H9 (cell line): ENCODE results near the gene STX2. TPM values are rescaled to one million over a fixed set of nuclear protein-coding genes. Genes with fewer than 3 reads are reported as not detected.

ENCODE experiments used
- DNase-seq: peaks from one replicate; pipeline ENCODE4 v3.0.0-alpha.2; 2017
- H2AFZ ChIP-seq: one replicate; pipeline ENCODE4 v1.6.1; 2013; ENCODE audit warnings: mild to moderate bottlenecking, low read length, control low read depth, moderate library complexity
- H2AK5ac ChIP-seq: 2 replicates; pipeline ENCODE4 v1.6.1; 2013; ENCODE audit warnings: low read length, control low read depth, mixed read lengths; ENCODE audit not compliant: insufficient read length
- H2BK120ac ChIP-seq: one replicate; pipeline ENCODE4 v1.6.1; 2013; ENCODE audit warnings: low read depth, mild to moderate bottlenecking, low read length, control low read depth, inconsistent platforms; ENCODE audit not compliant: poor library complexity, severe bottlenecking
- H2BK12ac ChIP-seq: 2 replicates; pipeline ENCODE4 v1.6.1; 2013; ENCODE audit warnings: low read length, control low read depth, mixed read lengths, low read depth; ENCODE audit not compliant: insufficient read length
- H2BK15ac ChIP-seq: 2 replicates; pipeline ENCODE4 v1.6.1; 2013; ENCODE audit warnings: low read depth, low read length, control low read depth
- H2BK20ac ChIP-seq: one replicate; pipeline ENCODE4 v1.6.1; 2013; ENCODE audit warnings: low read depth, mild to moderate bottlenecking, low read length, control low read depth, inconsistent platforms; ENCODE audit not compliant: poor library complexity, severe bottlenecking
- H2BK5ac ChIP-seq: 2 replicates; pipeline ENCODE4 v1.6.1; 2013; ENCODE audit warnings: low read length, control low read depth, mixed read lengths; ENCODE audit not compliant: insufficient read length
- H3K14ac ChIP-seq: 2 replicates; pipeline ENCODE4 v1.6.1; 2013; ENCODE audit warnings: low read length, control low read depth; ENCODE audit not compliant: insufficient read depth
- H3K18ac ChIP-seq: 2 replicates; pipeline ENCODE4 v1.6.1; 2013; ENCODE audit warnings: low read depth, mild to moderate bottlenecking, mixed read lengths, low read length, control low read depth; ENCODE audit not compliant: insufficient read length
- H3K23ac ChIP-seq: 2 replicates; pipeline ENCODE4 v1.6.1; 2013; ENCODE audit warnings: low read length, control low read depth, mixed read lengths, low read depth; ENCODE audit not compliant: insufficient read length
- H3K23me2 ChIP-seq: 2 replicates; pipeline ENCODE4 v1.6.1; 2013; ENCODE audit warnings: low read depth, mild to moderate bottlenecking, mixed read lengths, low read length, control low read depth; ENCODE audit not compliant: insufficient read length, poor library complexity, severe bottlenecking
- H3K27ac ChIP-seq: 2 replicates; pipeline ENCODE4 v1.5.1; 2013; ENCODE audit warnings: low read length, control low read depth, mixed read lengths, low read depth; ENCODE audit not compliant: insufficient read length
- H3K27me3 ChIP-seq: 2 replicates; pipeline ENCODE4 v1.6.1; 2013; ENCODE audit warnings: low read length, control low read depth, inconsistent platforms; ENCODE audit not compliant: insufficient read depth
- H3K4ac ChIP-seq: 2 replicates; pipeline ENCODE4 v1.6.1; 2013; ENCODE audit warnings: low read depth, mild to moderate bottlenecking, control low read depth, inconsistent platforms, low read length, moderate library complexity
- H3K4me1 ChIP-seq: 2 replicates; pipeline ENCODE4 v1.6.1; 2013; ENCODE audit warnings: low read length, control low read depth, inconsistent platforms; ENCODE audit not compliant: insufficient read depth
- H3K4me2 ChIP-seq: 2 replicates; pipeline ENCODE4 v1.6.1; 2013; ENCODE audit warnings: low read length, control low read depth, mixed read lengths; ENCODE audit not compliant: insufficient read length, insufficient read depth
- H3K56ac ChIP-seq: 2 replicates; pipeline ENCODE4 v1.6.1; 2013; ENCODE audit warnings: low read depth, mild to moderate bottlenecking, mixed read lengths, low read length, control low read depth; ENCODE audit not compliant: insufficient read length
- H3K79me1 ChIP-seq: 2 replicates; pipeline ENCODE4 v1.6.1; 2013; ENCODE audit warnings: low read depth, mild to moderate bottlenecking, moderate library complexity, low read length, control low read depth, inconsistent platforms; ENCODE audit not compliant: insufficient read depth, poor library complexity, severe bottlenecking
- H3K79me2 ChIP-seq: 2 replicates; pipeline ENCODE4 v1.6.1; 2013; ENCODE audit warnings: low read length, control low read depth, inconsistent platforms; ENCODE audit not compliant: insufficient read depth
- H3K9ac ChIP-seq: 2 replicates; pipeline ENCODE4 v1.6.1; 2013; ENCODE audit warnings: low read length, control low read depth, mixed read lengths; ENCODE audit not compliant: insufficient read length; ENCODE audit errors: extremely low read depth
- H3K9me3 ChIP-seq: one replicate; pipeline ENCODE4 v1.6.1; 2013; ENCODE audit warnings: low read depth, low read length, inconsistent platforms; ENCODE audit not compliant: control insufficient read depth
- H3T11ph ChIP-seq: one replicate; pipeline ENCODE4 v1.6.1; 2013; ENCODE audit warnings: mild to moderate bottlenecking, low read length, control low read depth, inconsistent platforms
- H4K20me1 ChIP-seq: one replicate; pipeline ENCODE4 v1.6.1; 2013; ENCODE audit not compliant: control insufficient read depth, insufficient read length, insufficient read depth
- H4K5ac ChIP-seq: 2 replicates; pipeline ENCODE4 v1.6.1; 2013; ENCODE audit warnings: low read depth, mild to moderate bottlenecking, mixed read lengths, low read length, control low read depth; ENCODE audit not compliant: insufficient read length
- H4K8ac ChIP-seq: replicated peaks from 2 replicates; pipeline ENCODE4 v1.6.1; 2013; ENCODE audit warnings: low read length, control low read depth, mixed read lengths, low read depth; ENCODE audit not compliant: insufficient read length
- H4K91ac ChIP-seq: 2 replicates; pipeline ENCODE4 v1.6.1; 2013; ENCODE audit warnings: low read depth, mild to moderate bottlenecking, moderate library complexity, mixed read lengths, low read length, control low read depth; ENCODE audit not compliant: insufficient read length
- H3K27ac Mint-ChIP-seq, 3 experiments: 2 replicates in 2 of 3; 3 replicates in 1 of 3; pipeline ENCODE4 v1.8.0; 2020 to 2021; ENCODE audit warnings: mixed read lengths in 3 of 3, mild to moderate bottlenecking in 1 of 3, moderate library complexity in 1 of 3
- H3K27me3 Mint-ChIP-seq: 2 replicates; pipeline ENCODE4 v1.8.0; 2021; ENCODE audit warnings: low read depth, mild to moderate bottlenecking, moderate library complexity, mixed read lengths
- H3K36me3 Mint-ChIP-seq, 3 experiments: 2 replicates in 2 of 3; 3 replicates in 1 of 3; pipeline ENCODE4 v1.8.0; 2020 to 2021; ENCODE audit warnings: low read depth in 3 of 3, mixed read lengths in 3 of 3; ENCODE audit not compliant: insufficient read depth in 1 of 3
- H3K4me1 Mint-ChIP-seq, 2 experiments: 2 replicates each; pipeline ENCODE4 v1.8.0; 2020; ENCODE audit warnings: mixed read lengths in 2 of 2
- H3K4me3 Mint-ChIP-seq, 2 experiments: 2 replicates in 1 of 2; 3 replicates in 1 of 2; pipeline ENCODE4 v1.8.0; 2020 to 2021; ENCODE audit warnings: mild to moderate bottlenecking in 2 of 2, mixed read lengths in 2 of 2, moderate library complexity in 1 of 2
- H3K9me3 Mint-ChIP-seq, 2 experiments: 2 replicates in 1 of 2; 3 replicates in 1 of 2; pipeline ENCODE4 v1.8.0; 2020; ENCODE audit warnings: mild to moderate bottlenecking in 2 of 2, mixed read lengths in 2 of 2, moderate library complexity in 1 of 2
- WGBS: extraction: QIAGEN DNeasy Blood & Tissue Kit; methylation state at CpG from one replicate; pipeline ENCODE4 v1.1.7; 2013; ENCODE audit warnings: missing lambda C conversion rate, low lambda C conversion rate, mixed read lengths; ENCODE audit not compliant: insufficient read length; ENCODE audit errors: extremely low coverage; 5-methylcytosine and 5-hydroxymethylcytosine counted together
- total RNA-seq: library from RNA; stranded (reverse); gene quantifications from 2 replicates; pipeline ENCODE4 v1.2.1, GENCODE V29; 2021
- TF ChIP-seq, protein P1 (sequence below): fragments of 200-600 bp; sonication (generic); conservative IDR thresholded peaks from 3 replicates; pipeline ENCODE4 v1.8.0; 2021; ENCODE audit warnings: antibody characterized with exemption, mild to moderate bottlenecking

STX2 gene
- total RNA-seq, 1 experiment from 2014 or later = 19.4 TPM

DNA sequence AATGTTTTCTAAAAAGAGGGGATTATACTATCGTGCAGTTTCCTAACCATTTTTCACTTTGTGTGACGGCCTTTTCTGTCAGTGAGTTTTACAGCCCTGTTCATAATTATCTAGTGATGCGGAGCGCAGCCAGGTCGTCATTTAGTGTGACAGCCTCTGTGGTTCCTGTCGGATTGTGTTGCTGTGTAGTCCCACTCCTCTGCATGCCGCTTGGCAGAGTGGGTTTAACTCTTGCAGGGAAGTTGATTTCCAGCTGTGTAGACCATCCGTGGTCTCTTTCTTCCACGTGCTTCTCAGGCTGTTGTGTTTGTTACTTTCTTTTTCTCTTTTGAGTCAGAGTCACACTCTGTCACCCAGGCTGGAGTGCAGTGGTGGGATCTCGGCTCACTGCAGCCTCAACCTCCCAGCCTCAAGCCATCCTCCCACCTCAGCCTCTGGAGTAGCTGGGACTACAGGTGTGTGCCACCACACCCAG, 41.4 kb upstream of the STX2 start:
- no peak overlapping the region for H2AK5ac ChIP-seq
- H2BK120ac ChIP-seq = no peak overlapping the region
- no peak overlapping the region for H2BK5ac ChIP-seq
- no peak overlapping the region for H4K91ac ChIP-seq
- no peak for DNase-seq
- no peak overlapping the region for H3K18ac ChIP-seq
- H3K4ac ChIP-seq = no peak overlapping the region
- H3K23me2 ChIP-seq = no peaks in the 10 kb centered on the region
- H3K4me3 Mint-ChIP-seq = no peak overlapping the region
- H3K79me2 ChIP-seq = no peaks in the 10 kb centered on the region
- H3K36me3 Mint-ChIP-seq = peaks cover 14 to 25% (median 22%) of the 10 kb centered on the region in 3 experiments; a peak in 6 of 7 replicates
- H3K9me3 Mint-ChIP-seq = no peaks in the 10 kb centered on the region
- H3K79me1 ChIP-seq = no peaks in the 10 kb centered on the region
- no peak overlapping the region for H3K56ac ChIP-seq
- H3K4me1 Mint-ChIP-seq = peaks cover 30 to 33% of the 10 kb centered on the region in 2 experiments
- WGBS = no CpG with 5 or more reads among the region's 10 CpGs
- no peaks in the 10 kb centered on the region for H3K4me1 ChIP-seq
- H4K5ac ChIP-seq = no peak overlapping the region
- no peak overlapping the region for H3K14ac ChIP-seq
- no peak overlapping the region for H3K27ac ChIP-seq
- no peak overlapping the region for H3K4me2 ChIP-seq
- no peak overlapping the region for H2AFZ ChIP-seq
- H3K23ac ChIP-seq = no peak overlapping the region
- TF ChIP-seq, protein P1, sequence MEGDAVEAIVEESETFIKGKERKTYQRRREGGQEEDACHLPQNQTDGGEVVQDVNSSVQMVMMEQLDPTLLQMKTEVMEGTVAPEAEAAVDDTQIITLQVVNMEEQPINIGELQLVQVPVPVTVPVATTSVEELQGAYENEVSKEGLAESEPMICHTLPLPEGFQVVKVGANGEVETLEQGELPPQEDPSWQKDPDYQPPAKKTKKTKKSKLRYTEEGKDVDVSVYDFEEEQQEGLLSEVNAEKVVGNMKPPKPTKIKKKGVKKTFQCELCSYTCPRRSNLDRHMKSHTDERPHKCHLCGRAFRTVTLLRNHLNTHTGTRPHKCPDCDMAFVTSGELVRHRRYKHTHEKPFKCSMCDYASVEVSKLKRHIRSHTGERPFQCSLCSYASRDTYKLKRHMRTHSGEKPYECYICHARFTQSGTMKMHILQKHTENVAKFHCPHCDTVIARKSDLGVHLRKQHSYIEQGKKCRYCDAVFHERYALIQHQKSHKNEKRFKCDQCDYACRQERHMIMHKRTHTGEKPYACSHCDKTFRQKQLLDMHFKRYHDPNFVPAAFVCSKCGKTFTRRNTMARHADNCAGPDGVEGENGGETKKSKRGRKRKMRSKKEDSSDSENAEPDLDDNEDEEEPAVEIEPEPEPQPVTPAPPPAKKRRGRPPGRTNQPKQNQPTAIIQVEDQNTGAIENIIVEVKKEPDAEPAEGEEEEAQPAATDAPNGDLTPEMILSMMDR = no peak
- peak overlapping the region in 2 of 3 experiments; percentile 6 to 34; a peak in 1 of 7 replicates for H3K27ac Mint-ChIP-seq
- no peak overlapping the region for H2BK20ac ChIP-seq
- H2BK12ac ChIP-seq = no peak overlapping the region
- H4K20me1 ChIP-seq = peaks cover 4% of the 10 kb centered on the region
- H4K8ac ChIP-seq = no peak overlapping the region
- no peak overlapping the region for H3T11ph ChIP-seq
- no peak overlapping the region for H3K9ac ChIP-seq
- no peak overlapping the region for H2BK15ac ChIP-seq
- H3K27me3 ChIP-seq = no peaks in the 10 kb centered on the region
- H3K27me3 Mint-ChIP-seq = no peaks in the 10 kb centered on the region; the same call in none of the 2 replicates
- H3K9me3 ChIP-seq = no peaks in the 10 kb centered on the region
